ENCODE results near the gene CSF2. TPM values are rescaled to one million over a fixed set of nuclear protein-coding genes. Genes with fewer than 3 reads are reported as not detected.

The CSF2 gene
- total and polyA plus RNA-seq, 2 donors (not counting 1 experiment from before 2014, with no cell fraction given) = not detected

DNA sequence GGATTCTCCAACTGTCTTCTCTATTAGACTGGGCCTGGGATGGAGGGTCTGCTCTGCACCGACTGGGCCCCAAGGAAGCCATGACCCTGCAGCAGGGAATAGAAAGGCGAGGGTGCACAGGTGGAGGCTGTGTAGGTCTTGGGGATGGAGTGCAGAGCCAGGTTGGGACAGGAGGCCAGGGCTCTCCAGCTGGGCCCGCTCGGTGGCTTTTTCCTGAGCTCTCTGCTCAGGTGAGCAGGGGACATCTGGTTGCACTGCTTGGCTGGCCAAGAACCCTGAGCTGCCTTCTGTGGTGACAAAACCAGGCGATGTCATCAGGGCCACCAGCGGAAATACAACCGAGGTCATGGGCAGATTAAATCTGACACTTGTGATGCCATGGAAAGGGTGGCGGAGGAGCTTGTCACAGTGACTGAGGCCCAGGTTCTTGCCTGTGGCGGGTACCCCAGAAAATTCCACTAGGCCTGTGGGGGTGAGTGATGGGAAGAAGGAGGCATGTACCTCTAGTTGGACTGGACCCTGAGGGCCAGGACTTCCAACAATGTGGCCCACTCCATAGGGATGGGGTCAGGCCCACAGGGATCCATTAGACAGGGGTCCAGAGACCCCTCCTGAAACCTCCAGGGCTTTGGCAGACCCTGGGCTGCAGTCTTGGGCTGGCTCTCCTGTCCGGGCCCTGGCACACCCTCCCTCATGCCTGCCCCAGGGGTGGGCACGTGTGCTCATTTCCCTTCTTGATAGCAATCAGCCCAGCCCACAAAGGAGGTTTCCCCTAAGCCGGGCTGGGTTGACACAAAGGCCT lies 17.6 kb upstream of the CSF2 start:
- Mint-ChIP-seq H3K27ac (no peak overlapping the region), H3K4me3 (no peak overlapping the region), H3K27me3 (peaks cover 3% of the 10 kb centered on the region), H3K4me1 (no peaks in the 10 kb centered on the region), H3K9me3 (ENCODE audit: insufficient read depth) (no peaks in the 10 kb centered on the region)
- H3K4me1 ChIP-seq (ENCODE audit: control insufficient read depth in 2 of 2, insufficient read depth in 2 of 2, low read length in 2 of 2) = no peaks in the 10 kb centered on the region
- no peaks in the 10 kb centered on the region for H4K20me1 ChIP-seq (ENCODE audit: control insufficient read depth, insufficient read depth, low read length, poor library complexity, severe bottlenecking)
- 80% methylated on average over 11 of the region's 12 CpGs for WGBS (ENCODE audit: insufficient coverage)
- H3K9ac ChIP-seq (ENCODE audit: low read length) = no peak overlapping the region
- TF ChIP-seq EZH2 (IDR thresholded peaks at IDR 0.05; ENCODE audit: borderline replicate concordance, insufficient read depth, low read depth, low read length, poor library complexity, severe bottlenecking) = no peak
- TF ChIP-seq, protein P1, sequence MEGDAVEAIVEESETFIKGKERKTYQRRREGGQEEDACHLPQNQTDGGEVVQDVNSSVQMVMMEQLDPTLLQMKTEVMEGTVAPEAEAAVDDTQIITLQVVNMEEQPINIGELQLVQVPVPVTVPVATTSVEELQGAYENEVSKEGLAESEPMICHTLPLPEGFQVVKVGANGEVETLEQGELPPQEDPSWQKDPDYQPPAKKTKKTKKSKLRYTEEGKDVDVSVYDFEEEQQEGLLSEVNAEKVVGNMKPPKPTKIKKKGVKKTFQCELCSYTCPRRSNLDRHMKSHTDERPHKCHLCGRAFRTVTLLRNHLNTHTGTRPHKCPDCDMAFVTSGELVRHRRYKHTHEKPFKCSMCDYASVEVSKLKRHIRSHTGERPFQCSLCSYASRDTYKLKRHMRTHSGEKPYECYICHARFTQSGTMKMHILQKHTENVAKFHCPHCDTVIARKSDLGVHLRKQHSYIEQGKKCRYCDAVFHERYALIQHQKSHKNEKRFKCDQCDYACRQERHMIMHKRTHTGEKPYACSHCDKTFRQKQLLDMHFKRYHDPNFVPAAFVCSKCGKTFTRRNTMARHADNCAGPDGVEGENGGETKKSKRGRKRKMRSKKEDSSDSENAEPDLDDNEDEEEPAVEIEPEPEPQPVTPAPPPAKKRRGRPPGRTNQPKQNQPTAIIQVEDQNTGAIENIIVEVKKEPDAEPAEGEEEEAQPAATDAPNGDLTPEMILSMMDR (IDR thresholded peaks at IDR 0.05) = no peak
- H2AFZ ChIP-seq (ENCODE audit: insufficient read depth, low read depth, low read length, poor library complexity, severe bottlenecking) = no peak overlapping the region
- CTCF ChIA-PET = interaction anchor here (1.0 kb wide), 1 partner anchor 7 kb away, joined by 3 read pairs; no protein-coding TSS in a partner anchor
- no peaks in the 10 kb centered on the region for H3K9me3 ChIP-seq (ENCODE audit: control extremely low read depth in 1 of 3, control insufficient read depth in 2 of 3, insufficient read depth in 1 of 3, low read length in 2 of 3)
- no peak for ATAC-seq (ENCODE audit: low read depth)
- H3K36me3 ChIP-seq (replicated peaks in 1 of 2; ENCODE audit: control extremely low read depth in 1 of 2, control insufficient read depth in 1 of 2, extremely low read depth in 1 of 2, insufficient read depth in 2 of 2, low read length in 1 of 2) = no peaks in the 10 kb centered on the region
- H3K4me3 ChIP-seq (ENCODE audit: control extremely low read depth in 1 of 5, extremely low read depth in 1 of 5, insufficient read depth in 1 of 5, low read depth in 2 of 5, low read length in 4 of 5) = no peak overlapping the region
- POLR2A ChIA-PET = no interaction called here
- intact Hi-C loops (cut with micrococcal nuclease) = no loop called here
- DNase-seq = no peak
- H3K27ac ChIP-seq (ENCODE audit: low read length in 2 of 2) = no peak overlapping the region
- H3K4me2 ChIP-seq (replicated peaks; ENCODE audit: low read depth, low read length, poor library complexity, severe bottlenecking) = no peak overlapping the region
- peaks cover 0 to 5% (median 0%) of the 10 kb centered on the region in 4 experiments for H3K27me3 ChIP-seq (replicated peaks in 1 of 4; ENCODE audit: control extremely low read depth in 1 of 4, control insufficient read depth in 3 of 4, insufficient read depth in 4 of 4, low read length in 3 of 4)
- H3K79me2 ChIP-seq (ENCODE audit: control insufficient read depth, insufficient read depth, low read length) = no peaks in the 10 kb centered on the region

All from B cell (primary cell).